Memory B cell (primary cell): ENCODE measurements around the gene LAPTM4A.

Source experiments
- ATAC-seq: fragments of 150-1000 bp; cut with Tn5 transposase; 2 replicates; pipeline ENCODE4 v1.10.0; 2021; ENCODE audit warnings: low read depth, mild to moderate bottlenecking, moderate library complexity
- DNase-seq, 2 donors: peaks; one replicate each; pipeline ENCODE4 v3.0.0; 2022; ENCODE audit warnings: low spot score in 2 of 2
- H3K27ac Mint-ChIP-seq: one replicate; pipeline ENCODE4 v1.8.0; 2022; ENCODE audit warnings: mild to moderate bottlenecking, moderate library complexity, mixed read lengths
- H3K27me3 Mint-ChIP-seq: one replicate; pipeline ENCODE4 v1.8.0; 2022; ENCODE audit warnings: mixed read lengths
- H3K36me3 Mint-ChIP-seq: one replicate; pipeline ENCODE4 v1.8.0; 2022; ENCODE audit warnings: mild to moderate bottlenecking, mixed read lengths
- H3K4me1 Mint-ChIP-seq: one replicate; pipeline ENCODE4 v1.8.0; 2022; ENCODE audit warnings: mixed read lengths
- H3K4me3 Mint-ChIP-seq: one replicate; pipeline ENCODE4 v1.8.0; 2022; ENCODE audit warnings: mild to moderate bottlenecking, moderate library complexity, mixed read lengths
- H3K9me3 Mint-ChIP-seq: one replicate; pipeline ENCODE4 v1.8.0; 2022; ENCODE audit warnings: mixed read lengths

The LAPTM4A gene

DNA sequence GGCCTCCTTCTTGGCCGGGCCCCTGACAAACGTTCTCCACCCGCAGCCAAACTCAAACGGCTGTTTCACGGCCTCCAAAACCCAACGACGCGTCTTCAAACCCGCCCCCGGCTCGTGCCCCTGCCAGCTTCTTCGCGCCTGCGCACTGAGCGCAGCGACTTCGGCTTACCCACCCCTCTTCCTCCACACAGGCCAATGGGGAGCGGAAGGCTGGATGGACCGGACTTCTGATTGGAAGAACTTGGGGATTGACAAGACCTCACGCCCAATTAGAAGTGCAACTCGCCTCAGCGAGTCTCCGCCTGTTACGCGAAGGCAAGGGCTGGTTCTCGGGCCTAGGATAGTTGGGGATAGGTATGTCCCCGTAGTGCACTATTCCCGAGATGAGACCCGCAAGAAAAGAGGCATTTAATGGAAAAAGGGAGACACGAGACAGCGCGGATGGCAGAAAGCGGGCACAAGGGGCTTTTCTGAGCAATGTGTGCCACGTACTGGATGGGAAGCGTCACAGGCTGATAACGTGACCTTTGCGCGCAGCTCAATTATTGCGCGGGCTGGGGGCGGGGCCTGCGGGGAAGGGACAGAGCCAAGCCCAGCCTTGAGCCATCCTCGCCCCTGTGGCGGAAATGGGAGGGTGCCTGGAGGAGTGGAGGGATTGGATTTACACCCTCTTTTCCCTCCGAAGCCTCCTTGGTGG lies at the start of gene LAPTM4A:
TSS of gene LAPTM4A (minus strand) at position 97 of the 697 bp plus-strand sequence. CDS start 108 bp downstream, outside the sequence.
- peak; percentile 83 for ATAC-seq
- H3K9me3 Mint-ChIP-seq: no peaks in the 10 kb centered on the region
- no peaks in the 10 kb centered on the region for H3K36me3 Mint-ChIP-seq
- DNase-seq: peak; percentile 90 to 96
- no peak within 1 kb of the TSS for H3K27ac Mint-ChIP-seq
- peaks cover 20% of the 10 kb centered on the region for H3K4me1 Mint-ChIP-seq
- peaks cover 7% of the 10 kb centered on the region for H3K27me3 Mint-ChIP-seq
- H3K4me3 Mint-ChIP-seq: no peak within 1 kb of the TSS

DNA sequence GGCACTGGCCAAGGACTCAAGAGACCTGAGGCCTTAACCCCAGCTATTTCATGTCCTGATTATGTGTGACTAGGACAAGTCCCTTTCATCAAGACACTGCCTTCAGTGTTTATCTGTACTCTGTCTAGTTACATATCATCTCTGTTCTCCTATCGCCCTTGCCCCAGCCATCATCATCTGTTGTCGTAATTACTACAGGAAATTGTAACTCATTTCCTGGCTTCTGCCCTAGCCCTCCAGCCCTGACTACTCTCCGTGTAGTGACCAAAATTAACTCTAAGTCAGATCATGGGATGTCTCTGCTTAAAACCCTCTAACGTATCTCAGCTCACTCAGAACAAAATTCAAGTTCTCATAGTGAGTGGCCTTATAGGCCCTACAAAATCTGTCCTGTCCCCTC lies 49.3 kb upstream of the LAPTM4A start:
- DNase-seq (no peak), ATAC-seq (no peak)
- Mint-ChIP-seq H3K36me3 (peaks cover 2% of the 10 kb centered on the region), H3K4me3 (no peak overlapping the region), H3K4me1 (peaks cover 2% of the 10 kb centered on the region), H3K27ac (no peak overlapping the region), H3K27me3 (peaks cover 14% of the 10 kb centered on the region), H3K9me3 (peaks cover 3% of the 10 kb centered on the region)

DNA sequence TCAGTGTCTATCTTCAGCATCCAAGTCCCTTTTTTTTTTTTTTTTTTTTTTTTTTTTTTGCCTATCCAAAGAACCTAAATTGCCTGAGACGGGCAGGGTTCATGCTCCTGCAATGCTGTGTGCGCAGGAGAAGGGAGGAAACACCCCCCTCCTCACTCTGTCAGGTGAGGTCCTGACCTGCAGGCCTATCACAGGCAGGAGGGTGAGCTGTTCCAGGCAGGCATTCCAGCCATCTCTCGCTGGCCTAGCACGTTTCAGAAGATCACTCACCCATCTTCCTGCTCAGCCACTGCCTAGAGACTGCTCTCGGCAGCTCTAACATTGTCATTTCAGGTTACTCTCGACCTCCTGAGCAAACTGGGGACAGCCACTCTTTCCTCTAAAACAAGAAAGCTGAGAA lies 48.4 kb upstream of the LAPTM4A start:
- Mint-ChIP-seq H3K4me1 (peaks cover 2% of the 10 kb centered on the region), H3K36me3 (peaks cover 2% of the 10 kb centered on the region), H3K9me3 (peaks cover 5% of the 10 kb centered on the region)

DNA sequence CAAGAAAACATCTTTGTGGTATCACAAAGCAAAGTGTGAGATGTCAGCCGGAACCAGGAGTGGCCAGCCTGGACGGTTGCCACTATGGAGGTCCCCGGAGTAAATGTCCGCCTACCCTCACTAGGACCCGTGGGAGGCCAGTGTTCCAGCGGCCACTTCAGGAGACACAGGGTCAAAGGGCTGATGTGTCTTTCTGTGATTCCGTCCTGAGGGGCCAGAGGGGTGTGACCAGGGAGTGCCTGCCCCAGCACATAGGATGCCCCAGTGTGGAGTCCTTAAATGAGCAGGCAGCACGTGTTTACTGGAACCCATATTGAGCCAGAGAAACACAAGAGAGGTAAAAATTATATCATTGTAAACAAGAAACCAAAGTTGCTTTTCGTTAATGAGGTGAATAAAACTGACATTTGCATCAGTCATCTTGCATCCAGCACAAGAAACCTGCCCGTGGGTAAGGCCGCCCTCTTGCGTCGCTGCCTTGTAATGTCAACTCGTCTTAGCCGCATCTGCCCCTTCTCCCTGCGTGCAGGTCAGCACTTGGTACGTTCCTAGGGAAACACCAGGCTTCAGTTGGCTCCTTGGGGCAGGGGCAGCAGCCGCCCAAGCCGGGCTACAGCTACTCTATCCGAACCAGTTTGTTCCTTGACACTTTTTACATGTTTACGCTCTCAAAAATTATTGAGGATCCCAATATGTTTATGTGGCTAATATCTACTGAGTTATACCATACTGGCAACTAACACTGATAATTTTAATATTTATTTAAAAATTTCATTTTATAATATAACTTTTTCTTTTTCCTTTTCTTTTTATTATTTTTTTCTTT lies 46.7 kb upstream of the LAPTM4A start:
- Mint-ChIP-seq H3K27ac (no peak overlapping the region), H3K4me3 (no peak overlapping the region), H3K4me1 (peaks cover 2% of the 10 kb centered on the region), H3K27me3 (peaks cover 8% of the 10 kb centered on the region), H3K36me3 (peaks cover 2% of the 10 kb centered on the region), H3K9me3 (peaks cover 5% of the 10 kb centered on the region)
- ATAC-seq (peak; percentile 90), DNase-seq (peak; percentile 75 to 77)

More for the DNA sequence above, 48.4 kb upstream of the LAPTM4A start:
- DNase-seq: no peak
- Mint-ChIP-seq H3K27me3 (peaks cover 10% of the 10 kb centered on the region), H3K27ac (no peak overlapping the region), H3K4me3 (no peak overlapping the region)
- ATAC-seq: no peak

DNA sequence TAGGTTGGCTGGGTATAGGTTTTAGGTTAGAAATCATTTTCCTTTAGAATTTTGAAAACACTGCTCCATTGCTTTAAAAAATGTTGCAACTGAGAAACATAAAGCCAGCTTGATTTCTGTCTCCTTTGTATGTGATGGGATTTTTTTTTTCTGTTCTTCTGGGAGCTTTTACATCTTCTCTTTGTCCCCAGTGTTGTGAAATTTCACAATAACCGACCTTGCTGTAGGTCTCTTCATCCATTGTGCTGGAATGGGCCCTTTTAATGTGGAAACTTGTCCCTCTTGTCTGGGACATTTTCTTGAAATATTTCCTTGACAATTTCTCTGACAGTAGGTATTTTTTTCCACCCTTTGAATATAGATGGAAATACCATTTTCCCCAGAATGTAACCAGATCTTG lies 44.0 kb upstream of the LAPTM4A start:
- H3K4me1 Mint-ChIP-seq: peaks cover 2% of the 10 kb centered on the region
- peaks cover 2% of the 10 kb centered on the region for H3K9me3 Mint-ChIP-seq
- no peak overlapping the region for H3K4me3 Mint-ChIP-seq
- H3K27me3 Mint-ChIP-seq: peaks cover 14% of the 10 kb centered on the region
- no peak overlapping the region for H3K27ac Mint-ChIP-seq
- no peak for DNase-seq
- H3K36me3 Mint-ChIP-seq: no peaks in the 10 kb centered on the region
- ATAC-seq: no peak

DNA sequence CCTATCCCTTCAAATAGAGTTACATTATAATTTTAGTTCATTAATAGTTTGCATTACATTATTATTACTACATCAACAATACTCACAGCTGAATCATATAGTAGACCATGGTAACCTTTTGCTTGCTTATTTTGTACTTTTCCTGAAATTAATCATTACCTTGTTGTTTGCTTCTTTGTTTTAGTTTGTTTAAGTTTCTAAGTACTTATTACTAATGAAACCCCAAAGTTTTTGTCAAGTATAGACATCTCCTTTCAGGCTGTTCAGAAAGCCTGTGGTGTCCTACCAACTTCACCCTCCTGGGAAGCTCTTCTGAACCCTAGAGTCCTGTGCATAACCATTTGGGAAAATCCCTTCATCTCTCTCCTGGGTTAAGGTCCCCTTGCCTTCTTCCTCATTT lies 43.5 kb upstream of the LAPTM4A start:
- peaks cover 14% of the 10 kb centered on the region for H3K27me3 Mint-ChIP-seq
- H3K9me3 Mint-ChIP-seq: peaks cover 2% of the 10 kb centered on the region
- no peak overlapping the region for H3K4me3 Mint-ChIP-seq
- DNase-seq (no peak), ATAC-seq (no peak)
- no peaks in the 10 kb centered on the region for H3K36me3 Mint-ChIP-seq
- peaks cover 2% of the 10 kb centered on the region for H3K4me1 Mint-ChIP-seq
- H3K27ac Mint-ChIP-seq: no peak overlapping the region

DNA sequence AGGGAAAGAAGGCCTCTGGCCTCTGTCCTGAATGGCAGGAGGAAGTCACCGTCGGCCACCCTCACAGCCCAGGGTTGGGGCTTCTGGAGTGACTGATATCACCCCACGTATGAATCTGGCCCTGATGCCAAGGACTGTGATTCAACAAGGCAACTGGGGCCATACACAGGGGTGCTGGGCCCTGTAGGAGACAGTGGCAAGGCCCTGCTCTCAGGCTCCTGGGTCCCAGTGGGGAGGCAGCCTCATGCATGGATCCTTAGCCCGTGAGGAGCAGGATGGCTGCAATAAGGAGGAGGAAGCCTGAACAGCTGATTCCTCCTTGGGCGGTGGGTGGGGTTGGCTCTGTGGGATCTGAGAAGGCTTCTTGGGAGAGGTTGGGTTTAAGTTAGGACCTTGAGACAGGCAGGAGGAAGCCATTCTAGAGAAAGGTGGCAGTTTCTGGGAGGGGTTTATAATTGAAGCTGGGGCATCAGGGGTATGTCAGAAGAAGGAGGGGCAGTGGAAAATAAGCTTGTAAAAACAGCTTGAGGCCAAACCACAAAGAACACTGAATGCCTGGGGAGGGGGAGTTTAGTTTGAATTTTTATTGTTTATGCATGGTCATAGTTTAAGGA lies 42.8 kb upstream of the LAPTM4A start:
- no peak overlapping the region for H3K4me3 Mint-ChIP-seq
- DNase-seq: no peak
- no peak overlapping the region for H3K27ac Mint-ChIP-seq
- peaks cover 2% of the 10 kb centered on the region for H3K9me3 Mint-ChIP-seq
- no peaks in the 10 kb centered on the region for H3K36me3 Mint-ChIP-seq
- peaks cover 14% of the 10 kb centered on the region for H3K27me3 Mint-ChIP-seq
- no peak for ATAC-seq
- H3K4me1 Mint-ChIP-seq: peaks cover 2% of the 10 kb centered on the region

DNA sequence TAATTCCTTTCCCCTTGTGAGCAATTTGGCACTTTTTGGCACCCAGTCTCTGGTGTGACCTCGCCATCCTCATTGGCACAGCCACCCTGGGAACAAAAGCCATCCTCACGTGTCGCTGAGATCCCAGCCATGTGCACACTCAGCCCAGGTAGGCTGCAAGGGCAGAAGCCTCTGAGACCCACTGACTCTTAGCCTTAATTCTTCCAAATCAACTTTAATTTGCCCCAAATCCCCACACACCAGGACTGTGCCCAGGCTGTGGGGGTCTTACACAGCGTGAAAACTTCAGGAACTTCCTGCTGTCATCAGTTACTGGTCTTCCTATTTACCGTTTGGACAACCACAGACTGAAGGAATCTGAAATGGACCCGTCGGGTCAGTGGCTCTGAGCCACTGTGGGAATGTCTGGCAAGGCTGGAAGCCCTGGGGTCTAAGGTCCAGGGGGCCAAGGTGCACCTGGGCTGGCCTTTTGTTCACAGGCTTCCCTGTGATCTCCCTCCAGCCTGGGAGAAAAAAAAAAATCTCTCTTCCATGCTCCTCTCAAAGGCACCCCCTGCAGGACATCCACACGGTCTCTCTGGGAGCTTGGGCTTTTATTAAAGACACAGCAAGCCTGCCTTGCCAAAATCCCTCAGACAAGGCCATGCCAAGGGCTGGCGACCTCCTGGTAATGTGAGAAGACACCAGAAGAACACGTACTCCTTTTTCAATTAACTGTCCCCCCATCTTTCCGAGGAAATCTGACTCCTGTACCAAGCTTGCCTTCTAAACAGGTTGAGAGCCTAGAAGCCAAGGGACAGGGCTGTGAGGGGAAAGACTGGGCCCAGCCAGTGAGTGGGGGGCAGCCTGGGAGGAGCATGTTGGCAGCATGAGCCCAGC lies 42.1 kb upstream of the LAPTM4A start:
- no peak for DNase-seq
- H3K4me3 Mint-ChIP-seq: no peak overlapping the region
- no peaks in the 10 kb centered on the region for H3K36me3 Mint-ChIP-seq
- H3K9me3 Mint-ChIP-seq: peaks cover 2% of the 10 kb centered on the region
- no peak overlapping the region for H3K27ac Mint-ChIP-seq
- H3K4me1 Mint-ChIP-seq: peaks cover 2% of the 10 kb centered on the region
- H3K27me3 Mint-ChIP-seq: peaks cover 15% of the 10 kb centered on the region
- no peak for ATAC-seq

DNA sequence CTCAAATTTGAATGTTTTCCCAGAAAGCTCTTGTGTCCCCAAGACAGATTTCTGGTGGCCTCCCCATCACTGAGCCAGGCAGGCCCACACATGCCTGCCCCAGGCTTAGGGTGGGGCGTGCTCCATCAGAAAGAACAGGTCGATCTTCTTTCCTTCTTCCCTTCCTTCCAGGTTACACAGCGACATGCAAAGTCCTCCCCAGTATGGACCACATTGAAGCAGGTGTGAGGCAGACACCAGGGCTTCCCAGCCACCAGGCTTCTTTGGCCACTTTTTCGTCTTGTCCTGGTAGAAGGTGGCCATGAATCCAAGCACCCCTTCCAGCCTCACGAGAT lies 41.4 kb upstream of the LAPTM4A start:
- ATAC-seq (no peak), DNase-seq (no peak)
- Mint-ChIP-seq H3K36me3 (no peaks in the 10 kb centered on the region), H3K4me3 (no peak overlapping the region), H3K4me1 (peaks cover under 1% of the 10 kb centered on the region), H3K27me3 (peaks cover 17% of the 10 kb centered on the region), H3K9me3 (peaks cover 2% of the 10 kb centered on the region), H3K27ac (no peak overlapping the region)

DNA sequence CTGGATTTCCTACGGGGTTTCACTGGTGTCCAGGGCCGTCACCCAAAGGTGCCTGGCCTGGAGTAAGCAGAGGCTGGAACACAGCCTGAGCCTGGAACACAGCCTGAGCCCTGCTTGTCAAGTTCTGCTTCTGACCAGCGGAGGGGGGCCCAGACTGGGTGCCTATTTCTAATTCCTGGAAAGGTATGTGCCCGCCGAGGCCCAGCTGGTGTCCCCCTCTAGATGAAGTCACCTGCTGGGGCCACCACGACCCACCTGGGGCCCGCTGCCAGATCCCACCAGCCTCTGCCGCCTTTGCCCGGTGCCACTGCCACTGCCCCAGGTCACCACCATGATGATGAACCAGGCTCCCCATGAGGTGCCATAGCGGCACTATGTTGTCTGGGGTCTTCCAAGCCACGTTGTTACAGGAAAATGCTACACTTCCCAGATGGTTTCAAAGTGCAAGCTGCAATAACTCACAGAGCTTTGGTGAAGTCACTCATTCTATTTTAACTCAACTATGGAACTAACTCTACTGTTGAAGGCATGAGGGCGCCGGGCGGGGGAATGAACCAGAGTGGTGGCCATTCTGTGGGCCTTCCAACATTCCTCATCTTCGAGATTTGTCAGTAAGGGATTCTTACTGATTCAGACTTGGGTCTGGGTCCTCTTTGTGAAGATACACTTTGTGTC lies 40.9 kb upstream of the LAPTM4A start:
- peaks cover 15% of the 10 kb centered on the region for H3K27me3 Mint-ChIP-seq
- H3K4me3 Mint-ChIP-seq: no peak overlapping the region
- H3K36me3 Mint-ChIP-seq: no peaks in the 10 kb centered on the region
- no peak for ATAC-seq
- no peak for DNase-seq
- peaks cover 2% of the 10 kb centered on the region for H3K9me3 Mint-ChIP-seq
- no peaks in the 10 kb centered on the region for H3K4me1 Mint-ChIP-seq
- no peak overlapping the region for H3K27ac Mint-ChIP-seq

DNA sequence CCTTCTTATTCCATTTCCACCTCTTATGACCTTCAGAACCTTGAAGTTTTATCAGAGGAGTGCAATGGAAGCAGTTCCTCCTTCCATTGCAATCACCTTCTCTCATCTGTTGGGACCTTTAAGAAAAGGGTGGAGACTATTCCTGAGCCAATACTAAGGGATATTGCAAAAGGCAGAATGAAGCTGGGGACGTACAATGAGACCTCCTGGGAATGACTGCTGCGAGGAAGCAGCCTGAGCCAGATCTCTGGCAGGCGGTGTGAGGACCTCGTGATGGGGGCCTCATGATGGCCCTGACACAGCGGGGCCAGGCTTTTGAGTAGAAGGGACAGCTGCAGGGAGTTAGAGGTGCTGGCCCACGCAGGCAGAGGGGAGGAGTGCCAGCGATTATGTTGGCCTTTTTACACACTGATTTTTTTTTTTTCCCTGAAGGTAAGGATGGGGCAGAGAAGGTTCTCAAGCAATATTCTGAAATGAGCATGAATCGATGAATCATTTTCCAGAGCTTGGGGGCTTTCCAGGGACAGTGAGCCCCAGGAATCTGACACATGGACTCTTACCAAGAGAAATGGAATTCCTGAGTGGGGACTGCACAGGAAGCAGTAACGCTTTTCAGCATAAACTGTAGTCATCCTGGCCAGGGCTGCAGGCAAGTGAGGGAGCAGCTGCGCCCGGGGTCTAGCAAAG lies 40.0 kb upstream of the LAPTM4A start:
- no peak overlapping the region for H3K4me3 Mint-ChIP-seq
- H3K9me3 Mint-ChIP-seq: peaks cover 2% of the 10 kb centered on the region
- DNase-seq (no peak), ATAC-seq (no peak)
- no peak overlapping the region for H3K27ac Mint-ChIP-seq
- H3K36me3 Mint-ChIP-seq: no peaks in the 10 kb centered on the region
- H3K4me1 Mint-ChIP-seq: no peaks in the 10 kb centered on the region
- H3K27me3 Mint-ChIP-seq: peaks cover 15% of the 10 kb centered on the region

DNA sequence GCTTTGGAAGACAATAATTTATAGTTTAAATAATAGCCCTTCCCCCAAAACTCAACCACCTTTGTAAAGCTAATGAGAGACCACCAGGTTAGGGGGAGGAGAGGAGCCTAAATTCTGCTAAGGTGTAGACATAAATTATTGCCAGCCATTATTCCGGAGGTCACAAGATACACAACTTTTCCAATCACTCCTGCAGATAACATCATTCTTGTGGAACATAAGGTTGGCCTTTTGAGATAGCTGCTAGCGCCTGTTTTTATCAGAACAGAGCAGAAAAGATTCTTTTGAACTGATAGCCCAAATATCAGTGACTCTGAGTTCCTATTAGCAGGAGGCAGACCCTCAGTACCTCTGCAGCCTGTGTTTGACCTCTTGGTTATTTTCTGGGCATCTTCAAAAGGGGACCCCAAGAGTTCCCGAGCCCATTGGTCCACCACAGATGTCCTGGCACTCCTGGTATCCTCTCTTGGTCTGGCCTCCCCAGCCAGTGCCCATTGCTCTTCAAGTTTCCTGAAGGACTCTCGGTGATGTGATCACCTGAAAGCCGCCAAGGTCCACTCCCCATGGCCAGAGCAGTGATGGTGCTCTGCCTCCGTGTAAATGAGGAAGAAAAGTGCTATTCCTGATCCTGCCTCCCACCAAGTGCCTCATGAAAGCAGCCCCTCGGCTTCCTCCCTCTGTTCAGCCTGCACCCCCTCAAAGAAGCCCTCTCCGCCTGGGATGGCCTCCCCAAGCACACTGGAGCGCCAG lies 38.5 kb upstream of the LAPTM4A start:
- H3K9me3 Mint-ChIP-seq: no peaks in the 10 kb centered on the region
- ATAC-seq: no peak
- no peak for DNase-seq
- peaks cover 15% of the 10 kb centered on the region for H3K27me3 Mint-ChIP-seq
- H3K36me3 Mint-ChIP-seq: no peaks in the 10 kb centered on the region
- H3K4me1 Mint-ChIP-seq: no peaks in the 10 kb centered on the region
- H3K4me3 Mint-ChIP-seq: no peak overlapping the region
- H3K27ac Mint-ChIP-seq: no peak overlapping the region
